BLaER1 (cell line): ENCODE measurements around the gene AP4M1.

Source experiments
- H3K27ac ChIP-seq: shearing (Covaris generic); formaldehyde crosslinking; 2 replicates; pipeline ENCODE4 v1.8.1; 2022
- H3K27me3 ChIP-seq: shearing (Covaris generic); formaldehyde crosslinking; 2 replicates; pipeline ENCODE4 v1.8.1; 2022
- H3K36me3 ChIP-seq: shearing (Covaris generic); formaldehyde crosslinking; 2 replicates; pipeline ENCODE4 v1.8.1; 2022
- H3K4me1 ChIP-seq: shearing (Covaris generic); formaldehyde crosslinking; 2 replicates; pipeline ENCODE4 v1.8.1; 2022
- H3K4me2 ChIP-seq: shearing (Covaris generic); formaldehyde crosslinking; 2 replicates; pipeline ENCODE4 v1.8.1; 2022
- H3K4me3 ChIP-seq: shearing (Covaris generic); formaldehyde crosslinking; 2 replicates; pipeline ENCODE4 v1.8.1; 2022
- H3K9ac ChIP-seq: shearing (Covaris generic); formaldehyde crosslinking; 2 replicates; pipeline ENCODE4 v1.8.1; 2022
- H3K9me3 ChIP-seq: shearing (Covaris generic); formaldehyde crosslinking; 2 replicates; pipeline ENCODE4 v1.8.1; 2022
- H4K20me1 ChIP-seq: shearing (Covaris generic); formaldehyde crosslinking; 2 replicates; pipeline ENCODE4 v1.8.1; 2022
- Cebpa-rat ChIP-seq: shearing (Covaris generic); IDR thresholded peaks from 2 replicates; pipeline ENCODE4 v1.8.1; 2022

Gene AP4M1

GRCh38 chr7:100148225-100148558 is 46.7 kb downstream of the AP4M1 start:
- Histone ChIP-seq H3K9me3 (no peaks in the 10 kb centered on the region), H4K20me1 (peaks cover 9% of the 10 kb centered on the region), H3K27ac (peak overlapping the region; percentile 58), H3K4me3 (peak overlapping the region; percentile 90), H3K27me3 (no peaks in the 10 kb centered on the region), H3K4me1 (peaks cover 38% of the 10 kb centered on the region), H3K9ac (peak overlapping the region; percentile 49), H3K4me2 (peak overlapping the region; percentile 96), H3K36me3 (peaks cover 19% of the 10 kb centered on the region)
- TF ChIP-seq Cebpa-rat: no peak

GRCh38 chr7:100148559-100149328 is 47.3 kb downstream of the AP4M1 start, which contains the start of gene LAMTOR4:
Gene LAMTOR4 (plus strand): TSS chr7:100148918. CDS start chr7:100148973, 55 bp downstream.
- peak within 1 kb of the TSS; percentile 86 for H3K27ac ChIP-seq
- peak within 1 kb of the TSS; percentile 96 for H3K4me2 ChIP-seq
- no peaks in the 10 kb centered on the region for H3K9me3 ChIP-seq
- TF ChIP-seq Cebpa-rat: peak; percentile 75; the same call in 1 of the 2 replicates
- peaks cover 15% of the 10 kb centered on the region for H4K20me1 ChIP-seq
- H3K4me1 ChIP-seq: peaks cover 43% of the 10 kb centered on the region
- peak within 1 kb of the TSS; percentile 90 for H3K4me3 ChIP-seq
- H3K9ac ChIP-seq: peak within 1 kb of the TSS; percentile 89
- H3K36me3 ChIP-seq: peaks cover 25% of the 10 kb centered on the region
- H3K27me3 ChIP-seq: no peaks in the 10 kb centered on the region

- Histone ChIP-seq H3K9me3 (no peaks in the 10 kb centered on the region), H3K4me2 (peak overlapping the region; percentile 49), H3K4me1 (peaks cover 78% of the 10 kb centered on the region), H3K27ac (no peak overlapping the region), H3K27me3 (no peaks in the 10 kb centered on the region), H4K20me1 (peaks cover 52% of the 10 kb centered on the region), H3K36me3 (peaks cover 56% of the 10 kb centered on the region), H3K9ac (no peak overlapping the region), H3K4me3 (no peak overlapping the region)
- TF ChIP-seq Cebpa-rat: no peak
Observed at GRCh38 chr7:100152404-100152803, 51.0 kb downstream of the AP4M1 start.

GRCh38 chr7:100152937-100153666 is 51.7 kb downstream of the AP4M1 start:
- Histone ChIP-seq H3K36me3 (peaks cover 56% of the 10 kb centered on the region), H3K27ac (no peak overlapping the region), H3K4me2 (peak overlapping the region; percentile 49)

GRCh38 chr7:100153708-100154535 is 52.5 kb downstream of the AP4M1 start:
- H3K4me1 ChIP-seq: peaks cover 80% of the 10 kb centered on the region
- H3K4me3 ChIP-seq: no peak overlapping the region
- H3K27me3 ChIP-seq: no peaks in the 10 kb centered on the region
- TF ChIP-seq Cebpa-rat: no peak
- peaks cover 56% of the 10 kb centered on the region for H3K36me3 ChIP-seq
- no peak overlapping the region for H3K4me2 ChIP-seq
- H4K20me1 ChIP-seq: peaks cover 60% of the 10 kb centered on the region
- 0 out of 2 replicates have a peak overlapping the region, but pooled peaks have one; percentile 19 for H3K9ac ChIP-seq
- H3K27ac ChIP-seq: no peak overlapping the region
- no peaks in the 10 kb centered on the region for H3K9me3 ChIP-seq

More at GRCh38 chr7:100152937-100153666, 51.7 kb downstream of the AP4M1 start:
- no peak overlapping the region for H3K4me3 ChIP-seq
- peaks cover 80% of the 10 kb centered on the region for H3K4me1 ChIP-seq
- no peaks in the 10 kb centered on the region for H3K9me3 ChIP-seq
- peaks cover 59% of the 10 kb centered on the region for H4K20me1 ChIP-seq
- no peak overlapping the region for H3K9ac ChIP-seq
- H3K27me3 ChIP-seq: no peaks in the 10 kb centered on the region
- TF ChIP-seq Cebpa-rat: no peak

GRCh38 chr7:100154651-100155491 is 53.4 kb downstream of the AP4M1 start:
- peak overlapping the region; percentile 32; the same call in 1 of the 2 replicates for H3K4me2 ChIP-seq
- no peak overlapping the region for H3K4me3 ChIP-seq
- peak overlapping the region; percentile 19; the same call in 1 of the 2 replicates for H3K9ac ChIP-seq
- peaks cover 60% of the 10 kb centered on the region for H4K20me1 ChIP-seq
- TF ChIP-seq Cebpa-rat: no peak
- H3K4me1 ChIP-seq: peaks cover 82% of the 10 kb centered on the region
- no peak overlapping the region for H3K27ac ChIP-seq
- H3K9me3 ChIP-seq: no peaks in the 10 kb centered on the region
- no peaks in the 10 kb centered on the region for H3K27me3 ChIP-seq
- peaks cover 56% of the 10 kb centered on the region for H3K36me3 ChIP-seq

GRCh38 chr7:100155553-100156317 is 54.3 kb downstream of the AP4M1 start:
- Histone ChIP-seq H3K27me3 (no peaks in the 10 kb centered on the region), H3K9me3 (no peaks in the 10 kb centered on the region), H4K20me1 (peaks cover 60% of the 10 kb centered on the region), H3K4me3 (no peak overlapping the region), H3K9ac (no peak overlapping the region), H3K27ac (no peak overlapping the region), H3K4me1 (peaks cover 73% of the 10 kb centered on the region), H3K36me3 (peaks cover 56% of the 10 kb centered on the region), H3K4me2 (no peak overlapping the region)
- TF ChIP-seq Cebpa-rat: no peak

GRCh38 chr7:100156331-100157068 is 55.1 kb downstream of the AP4M1 start:
- peak overlapping the region; percentile 100 for H3K4me3 ChIP-seq
- H3K36me3 ChIP-seq: peaks cover 51% of the 10 kb centered on the region
- TF ChIP-seq Cebpa-rat: no peak
- H3K4me2 ChIP-seq: peak overlapping the region; percentile 97
- H3K4me1 ChIP-seq: peaks cover 72% of the 10 kb centered on the region
- no peaks in the 10 kb centered on the region for H3K9me3 ChIP-seq
- peak overlapping the region; percentile 94 for H3K9ac ChIP-seq
- peak overlapping the region; percentile 93 for H3K27ac ChIP-seq
- peaks cover 60% of the 10 kb centered on the region for H4K20me1 ChIP-seq
- H3K27me3 ChIP-seq: no peaks in the 10 kb centered on the region
